IMR-90 (cell line): ENCODE measurements around the gene TMEM269.

Experiments
- BHLHE40 ChIP-seq: fragments of 150-350 bp; IDR thresholded peaks from 2 replicates; pipeline ENCODE4 v1.6.1; 2016; ENCODE audit warnings: mild to moderate bottlenecking, low read depth, low read length
- CEBPB ChIP-seq: IDR thresholded peaks from 2 replicates; pipeline ENCODE4 v1.6.1; 2012; ENCODE audit warnings: low read depth, low read length, improper control_type of control experiment
- MXI1 ChIP-seq: IDR thresholded peaks from 2 replicates; pipeline ENCODE4 v1.6.1; 2012; ENCODE audit warnings: low read depth, mild to moderate bottlenecking, low read length, moderate library complexity, borderline replicate concordance
- POLR2A ChIP-seq: IDR thresholded peaks from 2 replicates; pipeline ENCODE4 v1.6.1; 2012; ENCODE audit warnings: mild to moderate bottlenecking, low read depth, low read length
- RAD21 ChIP-seq: IDR thresholded peaks from 2 replicates; pipeline ENCODE4 v1.6.1; 2012; ENCODE audit warnings: low read length, improper control_type of control experiment
- RFX5 ChIP-seq: IDR thresholded peaks from 2 replicates; pipeline ENCODE4 v1.8.0; 2012; ENCODE audit warnings: low read depth, mild to moderate bottlenecking, low read length, moderate library complexity
- TF ChIP-seq, protein P1 (sequence below): conservative IDR thresholded peaks from 2 replicates; pipeline ENCODE4 v1.5.1; 2012; ENCODE audit warnings: mild to moderate bottlenecking, low read depth, low read length, improper control_type of control experiment

DNA sequence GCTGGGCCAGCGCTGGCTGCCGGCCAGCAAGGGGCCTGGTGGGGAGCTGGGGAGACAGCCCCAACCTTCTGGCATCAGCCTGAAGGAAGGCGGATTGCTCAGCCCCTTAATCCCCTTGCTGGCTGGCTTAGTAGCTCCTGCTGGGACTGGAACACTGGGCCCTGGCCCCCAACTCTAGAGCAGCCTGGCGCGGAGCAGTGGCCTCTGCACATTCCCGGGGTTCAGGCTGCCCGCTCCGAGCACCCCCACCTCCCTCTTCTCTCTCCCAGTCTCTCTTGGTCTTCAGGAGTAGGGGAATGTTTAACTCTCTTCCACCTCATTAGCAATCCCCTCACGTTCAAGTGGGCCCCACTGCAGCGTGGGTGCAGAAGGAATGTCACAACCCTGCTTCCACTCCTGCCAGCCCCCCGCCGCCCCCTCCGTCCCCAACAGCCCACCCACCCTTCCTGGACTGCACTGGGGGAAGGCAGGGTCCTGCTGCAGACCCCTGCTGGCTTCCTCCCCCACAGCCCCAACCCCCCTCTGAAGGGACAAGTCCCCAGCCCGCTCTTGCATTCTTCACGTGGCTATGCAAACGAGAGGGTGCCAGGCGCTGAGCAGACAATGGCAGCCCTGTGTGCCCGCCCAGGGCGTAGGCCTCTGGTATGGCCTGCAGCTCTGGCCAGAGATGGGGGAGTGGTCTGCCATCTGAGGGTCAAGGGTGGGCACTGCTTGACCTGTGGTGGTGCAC, 43.8 kb upstream of the TMEM269 start:
- TF ChIP-seq, protein P1, sequence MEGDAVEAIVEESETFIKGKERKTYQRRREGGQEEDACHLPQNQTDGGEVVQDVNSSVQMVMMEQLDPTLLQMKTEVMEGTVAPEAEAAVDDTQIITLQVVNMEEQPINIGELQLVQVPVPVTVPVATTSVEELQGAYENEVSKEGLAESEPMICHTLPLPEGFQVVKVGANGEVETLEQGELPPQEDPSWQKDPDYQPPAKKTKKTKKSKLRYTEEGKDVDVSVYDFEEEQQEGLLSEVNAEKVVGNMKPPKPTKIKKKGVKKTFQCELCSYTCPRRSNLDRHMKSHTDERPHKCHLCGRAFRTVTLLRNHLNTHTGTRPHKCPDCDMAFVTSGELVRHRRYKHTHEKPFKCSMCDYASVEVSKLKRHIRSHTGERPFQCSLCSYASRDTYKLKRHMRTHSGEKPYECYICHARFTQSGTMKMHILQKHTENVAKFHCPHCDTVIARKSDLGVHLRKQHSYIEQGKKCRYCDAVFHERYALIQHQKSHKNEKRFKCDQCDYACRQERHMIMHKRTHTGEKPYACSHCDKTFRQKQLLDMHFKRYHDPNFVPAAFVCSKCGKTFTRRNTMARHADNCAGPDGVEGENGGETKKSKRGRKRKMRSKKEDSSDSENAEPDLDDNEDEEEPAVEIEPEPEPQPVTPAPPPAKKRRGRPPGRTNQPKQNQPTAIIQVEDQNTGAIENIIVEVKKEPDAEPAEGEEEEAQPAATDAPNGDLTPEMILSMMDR, result no peak
- TF ChIP-seq POLR2A, result no peak
- TF ChIP-seq CEBPB, result no peak
- no peak for TF ChIP-seq RFX5
- TF ChIP-seq BHLHE40, result no peak
- TF ChIP-seq MXI1, result no peak
- TF ChIP-seq RAD21, result no peak
